Measurements from ENCODE around the gene RNF225.

DNA sequence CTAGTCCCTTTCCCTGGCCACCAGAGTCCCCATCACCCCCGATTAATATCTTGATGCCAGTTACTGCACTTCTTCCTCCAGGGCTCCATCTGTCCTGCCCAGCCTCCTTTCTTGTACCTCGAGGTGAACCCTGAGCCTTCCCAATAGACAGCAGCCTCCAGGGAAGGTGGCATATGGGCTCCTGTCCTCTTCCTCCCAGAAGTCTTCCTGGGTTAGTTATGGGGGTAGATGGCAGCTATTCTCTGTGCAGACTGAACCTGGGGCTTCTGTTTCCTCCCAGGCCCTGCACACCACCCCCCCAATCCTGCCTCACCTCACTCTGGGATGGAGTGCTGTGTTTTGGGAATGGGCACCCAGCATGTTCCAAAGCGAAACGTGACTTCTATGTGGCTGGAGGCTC, 2.6 kb downstream of the RNF225 start:
- TF ChIP-seq TAF1 (IDR thresholded peaks at IDR 0.05; ENCODE audit: borderline replicate concordance, insufficient read depth, low read length) (no peak), POLR2AphosphoS5 (IDR thresholded peaks at IDR 0.05; ENCODE audit: low read depth, low read length) (no peak)
- TF ChIP-seq, protein P1, sequence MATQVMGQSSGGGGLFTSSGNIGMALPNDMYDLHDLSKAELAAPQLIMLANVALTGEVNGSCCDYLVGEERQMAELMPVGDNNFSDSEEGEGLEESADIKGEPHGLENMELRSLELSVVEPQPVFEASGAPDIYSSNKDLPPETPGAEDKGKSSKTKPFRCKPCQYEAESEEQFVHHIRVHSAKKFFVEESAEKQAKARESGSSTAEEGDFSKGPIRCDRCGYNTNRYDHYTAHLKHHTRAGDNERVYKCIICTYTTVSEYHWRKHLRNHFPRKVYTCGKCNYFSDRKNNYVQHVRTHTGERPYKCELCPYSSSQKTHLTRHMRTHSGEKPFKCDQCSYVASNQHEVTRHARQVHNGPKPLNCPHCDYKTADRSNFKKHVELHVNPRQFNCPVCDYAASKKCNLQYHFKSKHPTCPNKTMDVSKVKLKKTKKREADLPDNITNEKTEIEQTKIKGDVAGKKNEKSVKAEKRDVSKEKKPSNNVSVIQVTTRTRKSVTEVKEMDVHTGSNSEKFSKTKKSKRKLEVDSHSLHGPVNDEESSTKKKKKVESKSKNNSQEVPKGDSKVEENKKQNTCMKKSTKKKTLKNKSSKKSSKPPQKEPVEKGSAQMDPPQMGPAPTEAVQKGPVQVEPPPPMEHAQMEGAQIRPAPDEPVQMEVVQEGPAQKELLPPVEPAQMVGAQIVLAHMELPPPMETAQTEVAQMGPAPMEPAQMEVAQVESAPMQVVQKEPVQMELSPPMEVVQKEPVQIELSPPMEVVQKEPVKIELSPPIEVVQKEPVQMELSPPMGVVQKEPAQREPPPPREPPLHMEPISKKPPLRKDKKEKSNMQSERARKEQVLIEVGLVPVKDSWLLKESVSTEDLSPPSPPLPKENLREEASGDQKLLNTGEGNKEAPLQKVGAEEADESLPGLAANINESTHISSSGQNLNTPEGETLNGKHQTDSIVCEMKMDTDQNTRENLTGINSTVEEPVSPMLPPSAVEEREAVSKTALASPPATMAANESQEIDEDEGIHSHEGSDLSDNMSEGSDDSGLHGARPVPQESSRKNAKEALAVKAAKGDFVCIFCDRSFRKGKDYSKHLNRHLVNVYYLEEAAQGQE (IDR thresholded peaks at IDR 0.05; ENCODE audit: insufficient read depth in 1 of 2, low read depth in 2 of 2, low read length in 2 of 2): no peak

All from PFSK-1 (cell line).